GM19452 (cell line): Measurements from ENCODE around the gene NEMP1.
"Not testable (repeated sequence)": the region's sequence is repeated elsewhere in the genome, so short reads cannot be mapped to it uniquely, and the experiment has no call there.

Source experiments
- ATAC-seq: cut with Tn5 transposase; IDR thresholded peaks from one replicate; pipeline ENCODE4 v1.9.1; 2021; ENCODE audit not compliant: unreplicated experiment

Gene NEMP1, protein sequence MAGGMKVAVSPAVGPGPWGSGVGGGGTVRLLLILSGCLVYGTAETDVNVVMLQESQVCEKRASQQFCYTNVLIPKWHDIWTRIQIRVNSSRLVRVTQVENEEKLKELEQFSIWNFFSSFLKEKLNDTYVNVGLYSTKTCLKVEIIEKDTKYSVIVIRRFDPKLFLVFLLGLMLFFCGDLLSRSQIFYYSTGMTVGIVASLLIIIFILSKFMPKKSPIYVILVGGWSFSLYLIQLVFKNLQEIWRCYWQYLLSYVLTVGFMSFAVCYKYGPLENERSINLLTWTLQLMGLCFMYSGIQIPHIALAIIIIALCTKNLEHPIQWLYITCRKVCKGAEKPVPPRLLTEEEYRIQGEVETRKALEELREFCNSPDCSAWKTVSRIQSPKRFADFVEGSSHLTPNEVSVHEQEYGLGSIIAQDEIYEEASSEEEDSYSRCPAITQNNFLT

DNA sequence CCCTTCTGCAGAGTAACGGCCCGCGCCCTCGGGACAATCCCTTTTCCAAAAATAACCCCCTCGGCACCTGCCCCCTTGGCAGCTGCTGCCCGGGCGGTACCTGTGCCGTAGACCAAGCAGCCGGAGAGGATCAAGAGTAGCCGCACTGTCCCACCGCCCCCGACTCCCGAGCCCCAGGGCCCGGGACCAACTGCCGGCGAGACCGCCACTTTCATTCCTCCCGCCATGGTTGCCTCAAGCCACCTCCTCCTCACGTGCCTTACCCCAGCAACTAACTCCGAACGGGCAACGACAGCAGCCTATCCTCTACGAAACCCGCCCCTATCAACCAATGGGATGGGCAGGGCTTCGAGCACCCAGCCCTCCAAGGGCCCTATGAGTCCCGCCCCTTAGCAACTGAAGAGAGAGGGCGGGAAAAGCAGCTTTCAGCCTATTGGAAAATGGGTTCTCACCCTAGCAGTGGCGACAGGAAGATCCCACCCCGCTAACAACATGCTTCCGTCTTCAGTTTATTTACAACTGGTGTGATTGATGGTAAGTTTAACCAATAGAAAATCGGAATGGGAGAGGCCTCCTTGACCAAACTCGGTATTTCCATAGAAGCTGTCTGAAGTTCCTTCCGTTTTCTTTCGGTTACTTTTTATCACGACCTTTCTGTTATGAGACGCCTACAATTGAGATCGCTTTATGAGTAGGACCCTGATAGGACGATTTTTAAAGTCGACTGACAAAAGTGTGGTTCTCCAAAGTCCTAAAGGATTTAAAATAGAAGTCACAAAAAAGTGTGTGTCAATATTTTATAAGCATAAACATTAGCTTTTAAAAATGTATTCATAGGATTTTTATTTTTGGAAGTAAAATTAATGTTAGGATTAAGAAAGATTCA lies at the start of gene NEMP1:
Gene NEMP1 (minus strand): TSS at position 273 of the 886 bp plus-strand sequence. CDS start 46 bp downstream, at position 227.
- peak; percentile 96 for ATAC-seq

- ATAC-seq, result no peak
Measured at GRCh38 chr12:57127726-57128518, 49.3 kb upstream of the NEMP1 start, which contains the start of gene LRP1. TSS of gene LRP1 (plus strand) at chr12:57128483. CDS start at chr12:57128965, 482 bp downstream.

DNA sequence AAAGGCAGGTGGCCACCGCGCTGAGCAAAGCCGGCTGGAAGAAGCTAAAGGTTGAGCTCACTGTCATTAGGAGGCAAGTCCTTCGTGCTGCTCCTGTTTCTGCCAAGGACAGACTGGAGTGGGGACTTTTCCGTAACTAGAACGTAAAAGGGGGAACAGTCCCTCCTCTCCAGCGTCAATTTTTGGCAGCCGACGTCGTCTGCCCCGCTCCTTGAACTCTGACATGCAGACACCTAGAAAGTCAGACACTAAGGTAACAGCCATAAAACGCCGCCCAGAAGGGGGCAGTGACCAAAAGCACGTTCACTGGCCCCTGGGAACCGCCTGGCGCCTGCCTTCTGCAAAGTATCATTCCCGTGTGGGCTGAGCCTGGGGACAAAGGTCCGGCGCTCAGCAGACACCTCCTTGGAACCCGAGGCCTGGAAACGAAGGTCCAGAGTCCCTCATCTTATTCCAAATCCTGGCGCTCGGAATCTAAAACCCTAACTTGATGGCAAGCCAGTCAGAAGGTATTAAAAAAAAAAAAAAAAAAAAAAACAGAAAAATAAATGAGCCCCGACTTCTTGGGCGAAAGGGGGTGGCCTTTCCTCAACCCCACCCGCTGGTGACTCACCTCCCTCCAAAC lies 48.6 kb upstream of the NEMP1 start:
- no peak for ATAC-seq

- ATAC-seq, result no peak
Measured at GRCh38 chr12:57126561-57126960, 48.0 kb upstream of the NEMP1 start.

DNA sequence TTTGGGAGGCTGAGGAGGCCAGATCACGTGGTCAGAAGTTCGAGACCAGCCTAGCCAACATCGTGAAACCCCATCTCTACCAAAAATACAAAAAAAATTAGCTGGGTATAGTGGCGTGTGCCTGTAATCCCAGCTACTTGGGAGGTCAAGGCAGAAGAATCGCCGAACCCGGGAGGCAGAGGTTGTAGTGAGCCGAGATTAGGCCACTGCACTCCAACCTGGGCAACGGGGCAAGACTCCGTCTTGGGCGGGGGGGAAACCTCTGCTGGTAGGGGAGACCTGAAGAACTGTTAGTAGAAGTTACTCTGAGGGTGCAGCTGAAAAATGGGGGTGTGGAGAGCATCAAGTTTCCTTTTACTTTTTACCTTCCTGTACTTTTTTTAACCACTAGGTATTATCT lies 47.5 kb upstream of the NEMP1 start:
- no peak for ATAC-seq

DNA sequence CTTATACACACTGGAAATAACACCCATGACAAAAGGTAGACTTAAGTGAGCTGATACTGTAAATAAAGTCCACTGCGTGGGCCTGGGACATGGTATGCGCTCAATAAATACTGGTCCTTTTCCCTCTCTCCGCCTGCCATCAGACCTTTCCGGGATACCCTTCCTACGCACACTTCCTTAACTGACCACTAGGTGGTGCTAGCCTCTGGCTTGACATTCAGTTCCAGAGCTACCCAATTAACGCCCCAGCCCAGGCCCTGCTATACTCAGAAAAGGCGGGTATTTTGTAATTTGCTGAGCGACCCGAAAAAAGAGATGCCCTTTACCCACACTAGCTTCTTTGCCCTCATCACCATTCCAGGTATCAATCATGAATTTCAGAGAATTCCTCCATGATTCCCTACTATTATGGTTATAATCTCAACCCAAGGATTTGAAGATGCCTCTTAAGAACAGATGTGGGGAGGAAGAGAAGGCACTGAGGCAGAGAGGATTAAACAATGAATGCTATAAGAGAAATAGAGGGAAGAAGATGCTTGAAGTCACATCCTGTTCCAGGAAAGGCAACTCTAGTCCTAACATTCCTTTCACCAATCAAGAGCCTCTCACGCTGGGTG lies 45.8 kb upstream of the NEMP1 start:
- ATAC-seq, result no peak

- no peak for ATAC-seq
Measured at GRCh38 chr12:57123813-57124212, 45.2 kb upstream of the NEMP1 start.

DNA sequence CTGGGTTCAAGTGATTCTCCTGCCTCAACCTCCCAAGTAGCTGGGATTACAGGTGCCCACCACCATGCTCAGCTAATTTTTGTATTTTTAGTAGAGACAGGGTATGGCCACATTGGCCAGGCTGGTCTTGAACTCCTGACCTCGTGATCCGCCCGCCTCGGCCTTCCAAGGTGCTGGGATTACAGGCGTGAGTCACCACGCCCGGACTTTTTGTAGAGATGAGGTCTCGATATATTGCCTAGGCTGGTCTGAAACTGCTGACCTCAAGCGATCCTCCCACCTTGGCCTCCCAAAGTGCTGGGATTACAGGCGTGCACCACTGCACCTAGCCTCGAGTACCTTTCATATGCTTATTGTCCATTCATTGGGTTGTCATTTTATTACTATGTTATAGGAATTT lies 42.1 kb upstream of the NEMP1 start:
- ATAC-seq, result not testable (repeated sequence)

GRCh38 chr12:57119294-57120085 lies 40.9 kb upstream of the NEMP1 start:
- no peak for ATAC-seq

- ATAC-seq, result no peak
Measured at GRCh38 chr12:57118711-57119271, 40.2 kb upstream of the NEMP1 start.

DNA sequence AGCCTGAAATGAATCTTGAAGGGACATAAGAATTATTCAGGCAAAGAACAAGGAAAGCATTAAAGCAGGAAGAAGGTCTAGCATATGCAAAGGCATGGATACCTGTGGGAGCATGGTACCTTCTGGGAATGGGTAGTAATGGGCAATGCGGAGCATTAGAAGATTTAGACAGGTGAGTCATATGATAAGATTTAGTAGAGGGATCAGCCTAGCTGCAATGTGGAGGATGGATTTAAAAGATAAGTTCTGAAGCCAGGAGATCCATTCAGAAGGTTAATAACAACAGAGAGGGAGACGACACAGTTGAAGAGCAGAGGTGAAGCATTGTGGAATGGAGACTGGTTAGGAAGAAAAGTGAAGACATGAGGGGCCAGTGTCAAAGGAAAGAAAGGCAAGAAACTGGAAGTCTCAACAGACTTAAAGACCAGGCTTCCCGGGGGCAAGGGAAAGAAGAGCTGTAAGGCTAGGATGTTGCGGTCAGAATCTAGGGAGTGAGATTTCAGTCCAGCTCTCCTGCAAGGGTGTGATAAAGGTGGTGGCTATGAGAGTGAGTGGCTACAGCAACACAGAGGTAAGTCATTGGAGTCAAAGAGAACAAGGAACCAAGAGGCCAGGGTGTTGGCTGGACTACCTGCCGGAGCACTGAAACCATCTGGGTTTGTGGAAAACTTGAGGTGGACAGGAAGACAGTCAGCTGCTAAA lies 38.1 kb upstream of the NEMP1 start:
- no peak for ATAC-seq

DNA sequence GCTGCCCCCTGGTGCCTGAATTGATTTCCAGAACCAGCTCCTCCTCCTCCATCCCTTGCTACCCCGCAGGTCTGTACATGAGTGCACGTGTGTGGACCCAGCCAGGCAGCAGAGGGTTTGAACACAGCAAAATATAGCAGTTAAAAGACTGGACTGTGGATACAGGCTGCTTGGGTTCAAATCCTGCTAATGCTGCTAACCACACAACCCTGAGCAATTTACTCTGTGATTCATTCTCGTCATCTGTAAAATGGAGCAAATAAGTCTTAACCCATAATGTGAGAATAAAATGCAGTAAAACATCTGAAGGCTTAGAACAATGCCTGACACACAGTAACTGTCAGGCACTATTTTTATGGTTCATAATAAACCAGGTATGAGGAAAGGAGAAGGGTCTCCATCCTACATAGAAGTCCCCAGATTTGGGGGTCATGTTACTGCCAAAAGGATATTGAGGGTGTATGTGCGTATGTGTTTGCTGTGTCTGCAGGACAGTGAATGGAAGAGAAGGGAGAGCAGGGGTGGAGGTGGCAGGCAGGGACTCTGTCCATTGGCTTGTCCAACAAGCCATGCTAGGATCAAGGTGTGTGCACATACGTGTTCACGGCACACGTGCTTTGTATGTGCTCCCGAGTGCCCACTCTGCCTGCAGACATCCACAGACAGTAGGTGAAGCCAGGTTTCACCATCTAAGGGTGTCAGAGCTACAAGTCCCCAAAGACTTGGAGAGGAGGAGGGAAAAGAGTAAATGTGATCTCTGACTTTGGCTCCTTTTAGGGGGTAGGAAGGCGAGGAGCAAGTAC lies 34.1 kb upstream of the NEMP1 start:
- ATAC-seq, result no peak

DNA sequence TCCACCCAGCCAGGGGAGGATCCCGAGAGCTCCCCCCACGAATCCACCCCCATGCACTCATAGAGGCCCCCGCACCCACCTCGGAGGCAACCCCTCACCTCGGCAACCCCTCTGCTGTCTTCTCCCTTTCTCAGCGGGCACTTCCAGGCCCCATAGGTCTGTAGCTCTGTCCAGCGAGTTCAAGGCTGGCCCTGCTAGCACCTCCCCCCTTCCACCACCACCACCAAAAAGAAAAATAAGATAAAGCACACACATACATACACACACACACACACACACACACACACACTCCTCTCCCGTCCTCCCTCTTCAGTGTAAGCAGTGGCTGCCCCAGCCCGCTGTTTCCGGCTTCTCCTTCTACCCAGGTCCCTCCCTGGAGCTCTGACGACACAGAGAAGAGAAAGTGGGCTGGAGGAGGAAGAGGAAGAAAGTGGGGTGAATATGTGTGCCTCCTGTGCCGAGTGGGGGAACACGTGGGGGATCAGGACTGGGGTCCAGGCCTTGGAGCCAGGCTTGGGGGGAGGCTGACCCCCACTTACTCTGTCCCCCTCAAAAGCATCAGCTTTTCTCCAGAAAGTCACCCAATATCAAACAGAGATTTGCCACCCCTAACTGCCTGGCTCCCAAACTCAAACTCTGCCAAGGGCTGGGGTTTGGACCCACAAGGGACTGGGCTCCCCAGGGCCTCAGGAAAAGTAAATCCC lies 32.6 kb upstream of the NEMP1 start, which contains the start of gene STAT6:
Gene STAT6 (minus strand): TSS at position 332 of the 704 bp plus-strand sequence. CDS start 3,084 bp downstream, outside the sequence.
- ATAC-seq, result peak; percentile 42

DNA sequence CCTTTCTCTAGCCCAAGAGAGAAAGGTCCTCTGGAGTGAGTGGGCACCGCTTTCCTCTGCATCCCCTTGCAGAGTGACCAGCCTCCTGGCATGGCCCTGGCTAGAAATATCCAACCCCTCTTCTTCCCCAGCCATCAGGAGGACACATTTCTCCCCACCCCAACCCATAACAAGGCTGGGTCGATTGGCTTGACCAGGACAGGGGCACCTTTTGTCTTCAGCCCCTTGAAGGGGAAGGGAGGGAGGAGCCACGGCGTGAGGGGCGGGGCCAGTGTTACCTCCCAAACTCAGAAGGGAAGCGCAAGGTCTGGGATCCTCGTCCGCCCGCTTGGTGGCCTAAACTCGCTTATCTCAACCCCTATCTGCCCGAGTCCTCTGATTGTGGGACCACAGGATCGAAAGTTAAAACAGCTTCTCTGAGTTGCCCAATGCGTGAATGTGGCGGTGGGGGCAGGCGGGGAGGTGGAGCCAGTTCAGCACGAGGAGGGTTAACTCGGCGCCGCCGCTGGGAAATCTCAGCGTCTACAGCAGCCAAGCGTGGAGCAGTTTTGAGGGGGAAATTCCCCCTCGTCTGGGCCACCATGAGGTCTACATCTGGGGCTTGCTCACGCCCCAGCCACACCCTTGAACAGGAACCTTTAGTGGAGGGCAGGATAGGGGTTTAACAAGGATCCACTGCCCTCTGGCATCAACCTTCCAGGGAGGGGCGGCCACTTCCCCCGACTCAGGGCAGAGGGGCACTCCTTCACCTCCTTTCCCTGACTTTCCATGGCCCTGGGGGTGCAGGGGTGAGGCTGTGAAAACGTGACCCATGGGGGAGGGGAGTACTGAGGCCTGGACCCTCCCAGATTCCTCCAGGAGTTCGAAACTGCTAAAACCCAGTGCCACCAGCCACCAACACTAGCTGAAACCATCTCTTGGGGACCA lies 31.8 kb upstream of the NEMP1 start:
- peak; percentile 58 for ATAC-seq

DNA sequence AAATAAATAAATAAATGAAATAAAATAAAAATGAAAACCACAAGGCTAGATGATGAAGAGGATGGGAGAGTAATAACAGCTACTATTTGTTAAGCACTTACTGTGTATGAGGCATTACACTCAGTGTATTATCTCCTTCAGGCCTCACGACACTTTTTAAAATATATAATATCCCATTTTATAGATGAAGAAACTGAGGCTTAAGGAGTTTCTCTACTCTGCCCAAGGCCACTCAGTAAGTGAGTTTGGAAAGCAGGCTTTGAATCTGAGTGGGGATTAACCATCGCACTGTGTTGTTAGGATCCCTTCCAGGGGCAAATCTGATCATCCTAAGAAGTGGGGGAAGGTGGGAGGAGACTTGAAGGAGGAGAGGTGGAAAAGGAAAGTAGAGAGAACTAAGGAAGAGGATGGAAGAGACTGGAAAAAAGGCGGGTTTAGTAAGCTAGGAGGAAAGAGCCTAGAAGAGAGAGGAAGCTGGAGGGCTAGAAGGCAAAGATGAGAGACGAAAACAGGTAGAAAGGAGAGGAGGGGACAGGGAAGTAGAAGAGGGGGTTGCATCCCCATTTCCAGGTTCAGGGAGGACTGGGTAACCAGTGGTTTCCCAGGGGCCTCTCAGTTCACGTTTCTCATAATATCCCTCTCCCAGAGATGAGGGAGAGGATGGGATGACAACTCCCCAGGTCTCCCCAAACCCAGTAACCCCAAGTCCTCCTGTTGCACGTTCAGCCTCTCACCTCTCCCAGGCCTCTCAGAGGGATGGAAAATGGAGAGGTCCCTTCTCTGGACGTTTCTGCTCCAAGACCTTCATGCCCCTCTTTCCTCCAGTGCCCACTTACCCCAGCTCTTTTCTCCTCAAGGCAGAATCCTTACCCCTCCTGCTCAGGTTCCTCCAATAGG lies 30.9 kb upstream of the NEMP1 start:
- ATAC-seq, result no peak
